GM21717 (cell line): ENCODE measurements around the gene FBXL19.
"Not testable (repeated sequence)": the region's sequence is repeated elsewhere in the genome, so short reads cannot be mapped to it uniquely, and the experiment has no call there.

ENCODE experiments used
- ATAC-seq: cut with Tn5 transposase; IDR thresholded peaks from one replicate; pipeline ENCODE4 v1.9.1; 2021; ENCODE audit warnings: mild to moderate bottlenecking, moderate library complexity; ENCODE audit not compliant: unreplicated experiment

Gene FBXL19

DNA sequence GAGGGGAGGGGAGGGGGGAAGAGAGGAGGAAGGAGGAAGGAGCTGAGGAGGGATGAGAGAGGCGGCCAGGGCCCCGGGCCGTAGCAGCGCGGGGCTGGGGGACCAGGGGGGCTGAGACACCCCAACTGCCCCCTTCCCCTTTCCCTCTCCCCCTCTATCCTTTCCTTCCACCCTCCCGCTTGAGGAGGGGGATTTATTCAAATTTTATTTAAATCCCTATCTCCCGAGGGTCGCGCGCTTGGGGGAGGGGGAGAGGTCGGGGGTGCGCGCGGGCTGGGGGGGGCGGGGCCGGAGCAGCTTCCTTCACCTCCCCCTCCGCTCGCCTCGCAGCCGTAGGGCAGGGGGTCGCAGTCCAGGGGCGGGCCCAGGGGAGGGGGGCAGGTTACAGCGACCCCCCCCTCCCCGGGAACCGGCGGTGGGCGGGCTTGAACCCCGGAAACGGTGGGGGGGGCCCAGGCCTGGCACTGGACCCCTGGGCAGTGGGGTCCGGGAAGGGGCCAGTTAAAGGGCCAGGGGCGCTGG is at the start of gene FBXL19:
Gene FBXL19, plus strand, starts transcription at position 19 of the 522 bp plus-strand sequence. CDS start 2,183 bp downstream, outside the sequence.
- no peak for ATAC-seq

DNA sequence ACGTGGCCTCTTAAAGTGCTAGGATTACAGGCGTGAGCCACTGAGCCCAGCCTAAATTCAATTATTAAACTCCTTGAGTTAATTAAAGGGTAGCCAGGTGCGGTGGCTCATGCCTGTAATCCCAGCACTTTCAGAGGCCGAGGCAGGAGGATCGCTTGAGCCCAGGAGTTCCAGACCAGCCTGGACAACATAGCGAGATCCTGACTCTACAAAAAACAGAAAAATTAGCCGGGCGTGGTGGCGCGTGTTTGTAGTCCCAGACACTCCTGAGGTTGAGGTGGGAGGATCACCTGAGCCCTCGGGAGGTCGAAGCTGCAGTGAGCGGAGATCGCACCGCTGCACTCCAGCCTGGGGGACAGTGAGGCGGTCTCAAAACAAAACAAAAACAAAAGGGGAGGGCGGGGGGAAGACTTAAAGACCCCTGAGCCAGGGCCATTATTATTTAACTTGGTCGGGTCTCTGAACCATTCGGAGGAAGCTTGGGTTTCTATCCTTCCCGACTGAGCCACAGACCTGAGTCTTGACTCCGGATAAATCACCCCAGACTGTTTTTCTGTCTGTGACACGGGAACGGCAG is 49.0 kb upstream of the FBXL19 start:
- ATAC-seq: no peak

GRCh38 chr16:30874821-30875717 is 48.3 kb upstream of the FBXL19 start:
- peak; percentile 78 for ATAC-seq

- no peak for ATAC-seq
These were observed 47.2 kb upstream of the FBXL19 start for GRCh38 chr16:30875871-30876801.

- no peak for ATAC-seq
These were observed 46.5 kb upstream of the FBXL19 start for GRCh38 chr16:30876867-30877266.

GRCh38 chr16:30882429-30883310 is 40.7 kb upstream of the FBXL19 start:
- no peak for ATAC-seq

GRCh38 chr16:30884760-30885159 is 38.6 kb upstream of the FBXL19 start:
- ATAC-seq: no peak

GRCh38 chr16:30885196-30885595 is 38.2 kb upstream of the FBXL19 start:
- no peak for ATAC-seq

DNA sequence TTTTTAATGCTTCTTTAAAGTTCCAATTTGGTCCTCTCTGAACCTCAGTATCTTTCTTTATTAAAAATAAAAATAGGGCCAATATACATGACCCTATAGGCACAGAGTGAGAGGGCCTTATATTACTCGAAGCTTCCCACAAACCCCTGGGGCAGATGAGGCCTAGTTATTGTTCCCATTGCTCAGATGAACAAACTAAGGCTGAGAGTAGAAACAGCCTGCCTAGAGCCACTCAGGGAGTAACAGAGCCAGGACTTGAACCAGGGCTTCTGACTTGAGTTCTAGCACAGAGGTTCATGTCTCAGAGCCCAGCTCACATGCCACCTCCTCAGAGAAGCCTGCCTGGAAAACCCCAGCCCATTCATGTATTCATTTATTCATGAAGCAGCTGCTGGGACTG is 37.2 kb upstream of the FBXL19 start:
- no peak for ATAC-seq

DNA sequence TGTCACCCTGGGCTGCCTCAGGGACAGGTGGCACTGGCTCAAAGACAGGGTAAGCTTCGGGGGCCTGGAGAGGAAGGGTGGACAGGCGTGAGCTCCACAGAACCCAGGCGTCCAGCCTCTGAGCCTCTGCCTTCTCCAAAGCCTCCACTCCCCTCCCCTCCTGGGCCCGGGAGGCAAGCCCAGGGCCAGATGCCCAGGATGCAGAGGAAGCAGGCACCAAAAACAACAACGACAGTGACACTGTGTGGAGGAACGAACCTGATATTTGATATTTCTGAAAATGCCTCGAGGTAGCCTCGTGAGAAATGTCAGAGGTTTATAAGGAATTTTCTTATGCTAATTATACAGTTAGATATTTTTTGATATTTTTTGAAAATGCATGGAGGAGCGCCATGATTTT is 35.4 kb upstream of the FBXL19 start:
- ATAC-seq: no peak

DNA sequence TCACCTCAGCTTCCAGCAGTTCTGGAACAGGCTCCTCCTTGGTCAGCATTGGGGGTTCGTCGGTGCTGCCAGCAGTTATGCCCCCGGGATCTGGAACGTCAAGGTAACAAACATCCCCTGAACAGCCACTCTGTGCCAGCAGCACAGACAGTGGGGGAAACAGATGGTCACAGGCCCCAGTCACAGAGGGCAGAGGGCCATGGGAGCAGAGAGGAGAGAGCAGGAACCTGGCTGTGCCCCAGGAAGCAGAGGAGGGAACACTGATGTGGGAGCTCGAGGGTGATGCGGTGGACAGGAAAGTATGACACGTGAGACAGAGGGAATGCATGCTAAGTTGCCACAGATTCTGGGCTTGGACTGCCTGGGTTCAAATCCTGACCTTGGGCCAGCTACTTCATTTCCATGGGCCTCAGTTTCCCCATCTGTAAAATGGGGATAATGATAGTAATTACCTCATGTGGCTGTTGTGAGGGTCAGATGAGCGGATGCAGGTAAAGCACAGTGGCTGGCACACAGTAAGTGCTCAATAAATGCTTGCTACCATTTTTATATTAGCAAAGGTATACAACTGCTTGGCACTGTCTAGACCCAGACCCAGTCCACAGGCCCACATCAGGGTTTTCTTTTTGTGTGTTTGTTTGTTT is 34.4 kb upstream of the FBXL19 start:
- ATAC-seq: no peak

GRCh38 chr16:30889721-30890120 is 33.7 kb upstream of the FBXL19 start:
- no peak for ATAC-seq

GRCh38 chr16:30891043-30891823 is 32.1 kb upstream of the FBXL19 start:
- ATAC-seq: not testable (repeated sequence)

DNA sequence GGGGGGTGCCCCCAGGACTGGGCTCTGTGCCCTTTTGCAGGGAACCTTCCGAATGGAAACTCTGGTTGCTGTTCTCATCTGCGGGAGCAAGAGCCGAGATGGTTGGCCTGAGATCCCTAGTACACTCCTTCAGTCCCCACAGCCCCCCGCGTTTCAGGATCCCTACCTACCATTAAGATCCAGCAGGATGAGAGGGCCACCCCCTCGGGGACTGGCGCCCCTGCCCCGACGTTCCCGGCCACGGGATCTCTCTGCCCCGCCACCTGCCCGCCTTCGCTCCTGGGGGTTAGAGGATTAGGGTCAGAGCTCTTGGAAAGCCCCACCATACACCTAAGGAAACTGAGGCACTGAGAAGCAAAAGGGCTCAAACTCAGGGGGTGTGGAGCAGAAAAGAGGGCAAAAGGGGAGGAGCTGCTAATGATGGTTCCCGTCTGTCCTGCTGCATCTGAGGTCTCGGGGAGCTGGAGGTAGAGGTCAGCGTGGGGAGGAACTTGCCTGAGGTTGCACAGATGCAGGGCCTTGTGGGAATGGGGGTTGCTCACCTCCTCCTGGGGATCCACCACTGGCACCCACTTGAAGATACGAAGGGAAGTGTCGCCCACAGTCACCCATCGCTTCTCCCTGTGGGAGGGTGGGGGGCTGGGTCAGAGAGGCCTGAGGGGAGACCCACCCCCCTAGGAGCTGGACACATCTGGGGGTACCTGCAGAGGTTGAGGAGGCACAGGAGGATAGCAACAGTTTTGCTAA is 30.5 kb upstream of the FBXL19 start:
- ATAC-seq: no peak

GRCh38 chr16:30893417-30893743 is 30.0 kb upstream of the FBXL19 start:
- ATAC-seq: no peak

GRCh38 chr16:30893744-30894539 is 29.4 kb upstream of the FBXL19 start, which contains the start of gene BCL7C:
TSS of gene BCL7C (minus strand) at chr16:30894077. CDS start at chr16:30893944, 133 bp downstream.
- peak; percentile 54 for ATAC-seq
